Nephron progenitor cell (in vitro differentiated cells): ENCODE data around the gene USP17L28.
"Not testable (repeated sequence)": the region's sequence is repeated elsewhere in the genome, so short reads cannot be mapped to it uniquely, and the experiment has no call there.

ENCODE experiments used
- DNase-seq: peaks from one replicate; pipeline ENCODE4 v3.0.0; 2021
- H3K27ac Mint-ChIP-seq: 2 replicates; pipeline ENCODE4 v1.8.0; 2021; ENCODE audit warnings: mild to moderate bottlenecking, moderate library complexity, mixed read lengths
- H3K27me3 Mint-ChIP-seq: 2 replicates; pipeline ENCODE4 v1.8.0; 2021; ENCODE audit warnings: mild to moderate bottlenecking, low read depth, mixed read lengths; ENCODE audit not compliant: poor library complexity
- H3K36me3 Mint-ChIP-seq: 2 replicates; pipeline ENCODE4 v1.8.0; 2021; ENCODE audit warnings: low read depth, mixed read lengths
- H3K4me1 Mint-ChIP-seq: 2 replicates; pipeline ENCODE4 v1.8.0; 2021; ENCODE audit warnings: mixed read lengths
- H3K4me3 Mint-ChIP-seq: 2 replicates; pipeline ENCODE4 v1.8.0; 2021; ENCODE audit warnings: mild to moderate bottlenecking, moderate library complexity, mixed read lengths
- H3K9me3 Mint-ChIP-seq: 2 replicates; pipeline ENCODE4 v1.8.0; 2021; ENCODE audit warnings: mild to moderate bottlenecking, moderate library complexity, mixed read lengths
- TF ChIP-seq, protein P1 (sequence below): fragments of 200-600 bp; sonication (generic); IDR thresholded peaks from 2 replicates; pipeline ENCODE4 v1.5.0; 2021; ENCODE audit warnings: antibody characterized with exemption

Gene USP17L28

GRCh38 chr4:9381012-9381534 is 32.4 kb downstream of the USP17L28 start:
- not testable (repeated sequence) for H3K4me3 Mint-ChIP-seq, H3K4me1 Mint-ChIP-seq, H3K27ac Mint-ChIP-seq, H3K27me3 Mint-ChIP-seq, H3K36me3 Mint-ChIP-seq
- DNase-seq, result peak; percentile 47
- TF ChIP-seq, protein P1, sequence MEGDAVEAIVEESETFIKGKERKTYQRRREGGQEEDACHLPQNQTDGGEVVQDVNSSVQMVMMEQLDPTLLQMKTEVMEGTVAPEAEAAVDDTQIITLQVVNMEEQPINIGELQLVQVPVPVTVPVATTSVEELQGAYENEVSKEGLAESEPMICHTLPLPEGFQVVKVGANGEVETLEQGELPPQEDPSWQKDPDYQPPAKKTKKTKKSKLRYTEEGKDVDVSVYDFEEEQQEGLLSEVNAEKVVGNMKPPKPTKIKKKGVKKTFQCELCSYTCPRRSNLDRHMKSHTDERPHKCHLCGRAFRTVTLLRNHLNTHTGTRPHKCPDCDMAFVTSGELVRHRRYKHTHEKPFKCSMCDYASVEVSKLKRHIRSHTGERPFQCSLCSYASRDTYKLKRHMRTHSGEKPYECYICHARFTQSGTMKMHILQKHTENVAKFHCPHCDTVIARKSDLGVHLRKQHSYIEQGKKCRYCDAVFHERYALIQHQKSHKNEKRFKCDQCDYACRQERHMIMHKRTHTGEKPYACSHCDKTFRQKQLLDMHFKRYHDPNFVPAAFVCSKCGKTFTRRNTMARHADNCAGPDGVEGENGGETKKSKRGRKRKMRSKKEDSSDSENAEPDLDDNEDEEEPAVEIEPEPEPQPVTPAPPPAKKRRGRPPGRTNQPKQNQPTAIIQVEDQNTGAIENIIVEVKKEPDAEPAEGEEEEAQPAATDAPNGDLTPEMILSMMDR, result peak; percentile 56
- peaks cover 26% of the 10 kb centered on the region for H3K9me3 Mint-ChIP-seq

GRCh38 chr4:9384126-9384525 is 35.4 kb downstream of the USP17L28 start:
- DNase-seq, result no peak
- Mint-ChIP-seq H3K9me3 (peaks cover 23% of the 10 kb centered on the region), H3K4me3 (no peak overlapping the region), H3K36me3 (no peaks in the 10 kb centered on the region), H3K27me3 (peaks cover 7% of the 10 kb centered on the region), H3K4me1 (no peaks in the 10 kb centered on the region), H3K27ac (no peak overlapping the region)
- TF ChIP-seq, protein P1, result no peak

- H3K4me3 Mint-ChIP-seq, DNase-seq, H3K4me1 Mint-ChIP-seq, H3K27me3 Mint-ChIP-seq, H3K27ac Mint-ChIP-seq, H3K36me3 Mint-ChIP-seq: not testable (repeated sequence)
- peaks cover 22% of the 10 kb centered on the region for H3K9me3 Mint-ChIP-seq
Observed at GRCh38 chr4:9389001-9389400, 40.3 kb downstream of the USP17L28 start.
